ENCODE results near the gene MRPL3.

Gene MRPL3

DNA sequence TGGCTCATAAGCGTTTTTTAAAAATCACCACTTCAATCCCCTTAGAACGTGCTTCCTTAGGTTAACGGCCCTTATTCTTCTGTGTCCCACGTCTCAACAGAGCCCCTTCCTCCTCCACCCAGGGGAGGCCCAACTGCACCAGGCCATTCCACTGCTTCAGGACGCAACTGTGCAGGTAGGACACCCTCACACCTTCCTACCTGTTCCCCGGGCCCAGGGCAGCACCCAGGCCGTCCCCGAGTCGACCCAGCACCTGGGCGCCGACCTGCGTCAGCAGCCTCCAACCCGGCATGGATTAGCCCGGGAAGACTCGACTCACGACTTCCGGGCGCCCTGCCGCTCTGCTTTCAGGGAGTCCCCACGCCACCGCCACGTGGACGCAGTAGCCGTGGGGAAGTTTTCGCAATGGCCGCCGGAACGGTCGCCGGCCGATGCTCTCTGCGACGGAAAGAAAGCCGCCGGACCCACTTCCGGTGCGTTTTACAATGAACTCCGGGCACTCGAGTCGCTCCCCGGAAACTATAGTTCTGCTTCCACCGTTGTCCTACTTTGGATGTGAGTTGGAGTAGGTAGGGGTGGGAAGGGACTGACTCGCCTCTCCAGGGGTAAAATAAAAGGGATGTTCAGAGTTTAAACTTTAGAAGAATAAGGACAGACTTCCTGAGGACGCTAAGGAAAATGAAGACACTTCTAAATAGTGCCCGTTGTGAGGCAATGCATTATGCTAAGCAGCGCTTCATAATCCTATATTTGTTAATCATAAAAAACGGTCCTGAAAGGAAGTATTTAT, at the start of gene MRPL3:
Gene MRPL3, minus strand, starts transcription at position 442 of the 790 bp plus-strand sequence. Its CDS starts 150 bp downstream, at position 292.
- peak; percentile 89 for DNase-seq

DNA sequence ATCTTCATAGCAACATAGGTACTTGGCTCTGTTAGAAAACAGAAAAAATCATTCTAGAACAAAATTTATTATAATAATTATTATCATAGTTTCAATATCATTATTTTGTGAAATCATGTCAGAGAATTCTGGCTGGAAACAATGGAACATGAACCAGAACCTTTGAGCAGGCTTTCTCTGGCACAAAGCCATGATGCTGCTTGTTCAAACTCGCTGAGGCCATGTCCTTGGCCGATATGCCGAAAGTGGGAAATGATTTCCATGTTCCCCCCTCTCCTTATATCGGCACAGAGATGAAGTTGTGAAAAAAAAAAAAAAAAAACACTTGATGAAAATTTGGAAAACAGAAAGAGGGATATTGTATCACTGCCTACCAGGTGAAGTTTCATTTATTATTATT, 49.0 kb upstream of the MRPL3 start:
- DNase-seq: no peak

DNA sequence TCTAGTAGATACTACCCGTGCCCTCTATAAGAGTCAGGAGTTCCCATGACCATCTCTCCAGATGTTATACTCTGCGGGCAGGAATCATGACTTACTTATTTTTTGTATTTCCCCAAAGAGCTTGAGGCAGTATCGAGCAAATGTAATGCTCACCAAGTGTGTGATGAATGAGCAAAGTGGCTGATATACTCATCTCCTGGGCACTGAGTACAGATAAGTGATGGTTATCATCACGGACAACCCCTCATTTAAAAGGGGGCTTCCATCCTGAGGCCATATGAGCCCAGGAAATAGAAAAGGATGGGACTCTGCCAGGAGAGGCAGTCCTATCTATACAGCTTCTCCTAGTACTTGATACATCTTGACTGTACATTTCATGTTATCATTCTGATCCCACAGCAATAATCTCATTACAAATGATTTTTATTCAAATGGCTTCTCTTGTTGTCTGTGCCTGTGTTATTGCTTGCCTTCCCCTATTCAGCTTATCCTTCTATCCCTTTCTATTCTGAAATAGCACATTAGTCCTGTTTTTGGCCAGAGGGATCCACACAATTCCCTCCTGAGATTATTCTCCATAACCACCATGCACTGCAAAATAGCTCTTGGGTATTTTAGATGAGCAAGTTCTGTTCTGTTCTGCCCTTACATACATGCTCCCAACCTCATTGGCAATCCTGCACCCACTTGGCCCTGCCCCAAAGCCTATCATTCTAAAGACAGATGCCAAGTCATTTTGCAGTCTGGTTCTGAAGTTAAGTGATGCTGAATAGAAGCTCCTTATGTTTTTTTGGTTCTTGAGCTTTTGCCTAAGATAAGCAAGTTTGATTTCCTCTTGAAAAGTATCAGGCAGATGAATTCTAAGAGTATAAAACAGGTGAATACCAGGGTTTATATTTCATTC, 48.0 kb upstream of the MRPL3 start:
- DNase-seq: no peak

DNA sequence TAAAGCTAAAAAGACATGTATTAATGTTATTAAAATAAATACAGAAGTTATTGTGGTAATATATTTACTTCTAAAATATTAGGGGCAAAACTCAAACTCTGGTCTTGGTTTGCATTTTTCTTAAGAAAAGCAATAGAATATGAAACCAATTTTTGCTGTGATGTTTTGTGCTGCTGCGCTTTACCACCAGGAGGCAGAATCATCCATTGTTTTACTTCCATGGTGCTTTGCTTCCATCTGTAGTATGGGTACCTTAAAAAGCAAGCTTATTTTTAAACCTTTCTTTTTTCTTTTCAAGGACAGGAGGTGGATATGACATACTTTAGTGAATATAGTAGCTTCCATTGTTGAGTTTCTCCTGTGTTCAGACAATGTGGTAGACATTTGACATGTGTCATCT, 46.6 kb upstream of the MRPL3 start:
- DNase-seq: no peak

DNA sequence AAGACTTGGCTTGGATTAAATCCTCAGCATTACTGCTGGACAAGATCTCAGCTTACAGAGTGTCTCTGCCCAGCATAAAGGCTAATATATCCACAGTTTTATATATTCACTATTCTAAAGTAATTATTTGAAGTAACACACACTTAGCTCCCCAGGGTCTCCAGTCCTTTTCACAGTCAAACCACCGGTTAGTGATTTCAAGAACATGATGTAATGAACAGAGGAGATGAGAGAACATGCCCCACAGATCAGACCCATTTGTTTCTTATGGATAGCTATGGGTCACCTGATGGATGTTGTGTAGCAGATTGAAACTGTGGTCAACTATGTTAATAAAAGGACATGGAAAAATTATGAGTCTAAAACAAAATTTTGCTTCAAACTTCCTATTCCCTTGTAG, 44.8 kb upstream of the MRPL3 start:
- no peak for DNase-seq

DNA sequence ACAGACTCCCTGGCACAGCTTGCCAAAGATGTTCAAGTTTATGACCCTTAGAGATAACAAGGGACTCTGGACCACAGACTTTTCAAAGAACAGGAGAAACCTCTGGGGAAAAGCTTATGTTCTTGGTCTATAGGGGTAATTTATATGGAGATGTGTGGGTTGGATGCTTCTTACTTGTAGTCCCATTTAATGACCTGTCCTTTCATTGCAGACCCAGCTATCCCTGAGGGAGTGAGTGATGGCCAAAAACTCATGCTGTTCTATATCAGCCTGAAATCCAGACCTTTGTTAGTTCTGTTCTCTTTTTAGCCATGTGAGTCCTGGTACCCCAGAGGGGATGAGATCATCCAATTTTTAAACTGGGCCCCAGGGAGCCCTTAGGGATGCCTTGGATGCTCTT, 43.7 kb upstream of the MRPL3 start:
- no peak for DNase-seq

DNA sequence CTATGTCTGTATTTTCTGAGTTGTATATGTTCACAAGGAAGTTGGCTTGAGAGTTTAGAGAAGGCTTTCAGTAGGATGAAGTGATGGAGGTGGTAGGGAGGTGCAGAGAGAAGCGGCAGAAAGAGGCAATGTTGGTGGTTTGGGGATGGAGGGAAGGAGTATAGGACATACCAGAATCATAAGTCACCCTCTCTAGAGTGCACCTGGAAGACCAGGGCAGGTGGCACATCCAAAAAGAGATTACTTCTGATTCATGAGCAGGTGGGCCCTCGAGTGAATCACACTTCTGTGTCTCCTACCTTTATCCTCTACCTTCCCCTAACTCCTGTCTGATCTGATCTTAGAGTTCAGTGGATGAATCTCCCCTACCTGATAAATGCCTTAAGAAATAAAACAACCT, 41.8 kb upstream of the MRPL3 start:
- no peak for DNase-seq

DNA sequence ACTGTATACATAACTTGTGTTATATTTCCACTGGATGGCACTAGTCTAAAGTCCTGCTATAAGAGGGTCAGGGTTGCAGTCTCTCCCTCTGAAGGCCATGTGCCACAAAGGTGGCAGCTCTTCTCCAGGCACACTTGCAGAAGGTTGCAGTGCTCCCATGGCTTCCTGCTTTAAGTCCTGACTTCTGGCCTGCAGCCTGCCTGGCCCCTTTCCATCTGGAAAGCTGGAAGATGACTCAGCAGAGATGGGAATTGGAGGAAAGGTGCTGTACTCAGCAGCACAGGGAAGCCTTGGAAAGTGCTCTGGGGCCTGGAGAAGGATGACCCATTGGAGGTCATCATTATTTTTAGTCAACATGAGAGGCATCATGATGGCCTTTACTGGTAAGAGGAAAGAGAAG, 40.9 kb upstream of the MRPL3 start:
- peak; percentile 81 for DNase-seq

DNA sequence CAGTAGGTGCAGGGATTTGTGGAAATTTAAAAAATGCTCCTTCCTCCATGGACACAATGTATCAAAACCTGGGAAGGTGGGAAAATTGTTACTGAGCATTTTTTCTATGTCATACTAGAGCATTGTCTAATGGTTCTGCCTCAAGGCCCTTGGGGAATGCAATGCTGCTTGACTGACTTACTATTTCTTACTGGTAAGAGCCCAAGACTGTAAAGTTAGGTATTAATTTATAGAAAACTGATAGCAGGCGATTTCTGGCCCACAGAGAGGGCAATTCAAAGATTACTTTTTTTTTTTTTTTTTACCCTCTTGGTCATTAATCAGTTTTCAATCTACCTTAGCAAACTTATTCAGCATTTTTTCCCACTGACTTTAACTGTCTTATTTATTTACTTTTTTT, 38.5 kb upstream of the MRPL3 start:
- no peak for DNase-seq

DNA sequence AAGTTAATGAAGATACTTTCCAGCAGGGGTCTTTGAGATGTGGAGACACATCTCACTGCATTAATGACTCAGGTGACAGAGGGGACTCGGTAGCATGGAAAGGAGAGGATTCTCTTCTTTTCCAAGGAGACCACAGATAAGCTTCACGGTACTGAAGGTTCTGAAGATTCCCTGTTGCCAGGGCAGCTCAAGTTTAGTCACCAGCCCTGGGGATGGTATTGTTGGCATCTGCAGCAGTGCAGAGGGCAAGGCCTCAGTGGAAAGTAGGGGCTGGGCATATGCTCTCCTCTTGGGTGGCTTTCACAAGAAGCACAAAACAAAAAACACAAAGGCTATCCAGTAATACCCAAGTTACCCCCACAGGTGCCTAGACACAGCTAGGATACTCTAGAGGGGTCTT, 38.0 kb upstream of the MRPL3 start:
- no peak for DNase-seq

DNA sequence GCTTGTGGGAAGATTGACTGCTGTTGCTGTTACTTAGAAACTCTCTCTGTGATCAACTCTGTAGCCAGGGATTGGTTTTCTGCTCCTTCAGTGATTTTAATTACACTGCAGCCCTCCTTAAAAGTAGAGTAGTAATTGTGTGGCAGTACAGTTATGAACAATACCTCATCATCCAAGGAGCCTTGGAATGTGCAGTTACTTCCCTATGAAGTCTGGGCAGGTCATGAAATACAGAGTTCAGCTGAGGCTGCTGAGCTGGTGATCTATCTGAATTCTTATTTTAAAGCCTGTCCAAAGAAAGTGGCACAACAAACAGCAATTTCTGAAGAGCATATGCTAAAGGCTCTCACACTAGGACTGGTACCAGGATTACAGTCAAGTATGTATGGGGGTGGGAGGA, 37.4 kb upstream of the MRPL3 start:
- no peak for DNase-seq

DNA sequence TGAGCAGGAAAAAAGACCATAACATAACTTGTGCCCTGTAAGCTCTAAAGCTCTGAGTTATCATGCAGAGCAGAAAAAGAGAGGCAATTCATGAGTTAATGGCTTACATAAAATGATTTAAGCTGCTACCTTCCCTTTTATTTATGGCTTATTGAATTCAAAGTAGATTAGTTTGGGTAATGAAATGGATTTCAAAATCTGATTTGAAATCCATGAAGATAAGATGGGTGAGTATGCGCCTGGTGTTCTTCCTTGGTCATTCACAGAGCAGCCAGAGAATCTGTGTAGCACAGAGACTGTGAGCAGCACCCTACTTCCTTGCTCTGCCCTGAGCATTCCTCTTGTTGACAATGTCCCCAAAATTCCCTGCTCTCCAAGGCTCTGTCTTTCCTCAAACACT, 36.2 kb upstream of the MRPL3 start:
- no peak for DNase-seq

DNA sequence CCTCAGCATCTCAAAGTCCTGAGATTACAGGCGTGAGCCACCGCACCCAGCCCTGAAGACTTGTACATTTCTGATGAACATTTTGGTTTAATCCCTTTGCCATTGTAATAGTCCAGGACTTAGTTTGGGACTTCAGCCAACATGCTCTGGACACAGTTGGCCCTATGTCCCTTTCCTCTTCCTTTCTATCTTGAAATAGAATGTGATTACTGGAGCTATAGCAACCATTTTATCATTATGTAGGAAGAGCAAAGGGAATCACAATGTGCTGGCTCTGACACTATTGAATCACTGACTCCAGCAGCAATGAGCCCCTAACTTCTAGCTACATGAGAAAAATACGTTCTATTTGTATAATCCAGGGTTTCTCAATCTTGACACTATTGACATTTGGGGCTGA, 34.8 kb upstream of the MRPL3 start:
- DNase-seq: no peak

DNA sequence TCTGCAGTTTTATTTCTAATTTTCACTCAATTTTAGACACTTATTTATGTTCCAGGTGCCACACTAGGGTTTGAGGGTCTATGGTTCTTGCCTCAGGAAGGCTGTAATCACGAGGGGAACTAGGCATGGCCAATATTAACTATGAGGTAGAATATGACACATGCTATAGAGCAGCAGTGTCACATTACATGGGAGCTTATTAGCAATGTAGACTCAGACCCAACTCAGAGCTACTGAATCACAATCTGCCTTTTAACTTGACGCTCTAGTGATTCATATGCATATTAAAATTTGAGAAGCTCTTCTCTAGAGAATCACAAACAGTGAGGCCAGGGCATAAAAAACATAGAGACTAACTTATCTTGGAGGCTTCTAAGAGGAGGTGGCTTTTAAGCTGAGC, 32.8 kb upstream of the MRPL3 start:
- DNase-seq: peak; percentile 59

DNA sequence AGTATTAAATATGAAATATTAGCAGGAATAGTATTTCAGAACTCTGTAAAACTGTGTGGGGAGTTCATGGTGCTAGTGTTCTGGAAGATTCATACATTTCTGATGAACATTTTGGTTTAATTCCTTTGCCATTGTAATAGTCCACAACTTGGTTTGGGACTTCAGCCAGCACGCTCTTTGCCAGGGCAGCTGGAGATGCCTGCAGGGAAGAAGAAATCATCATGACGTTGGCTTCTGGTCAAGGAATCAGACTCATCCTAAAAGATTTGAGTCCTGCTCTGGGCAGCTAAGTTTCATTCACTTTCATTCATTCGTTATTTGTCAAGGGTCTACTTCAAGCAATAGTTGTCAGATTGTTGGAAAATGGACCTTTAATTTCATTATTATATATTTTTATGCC, 32.4 kb upstream of the MRPL3 start:
- DNase-seq: peak; percentile 69

DNA sequence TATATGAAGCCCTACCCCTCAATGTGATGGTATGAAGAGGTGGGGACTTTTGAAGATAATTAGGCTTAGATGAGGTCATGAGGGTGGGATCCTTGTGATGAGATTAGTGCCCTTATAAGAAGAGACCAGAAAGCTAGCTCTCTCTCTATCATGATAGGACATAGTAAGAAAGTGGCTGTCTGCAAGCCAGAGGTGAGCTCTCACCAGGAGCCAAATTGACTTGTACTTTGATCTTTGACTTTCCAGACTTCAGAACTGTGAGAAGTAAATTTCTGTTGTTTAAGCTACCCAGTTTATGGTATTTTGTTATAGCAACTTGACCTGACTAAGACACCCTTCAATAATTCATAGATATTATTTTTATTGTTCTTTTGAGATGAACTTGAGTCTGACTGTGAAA, 29.9 kb upstream of the MRPL3 start:
- DNase-seq: no peak

DNA sequence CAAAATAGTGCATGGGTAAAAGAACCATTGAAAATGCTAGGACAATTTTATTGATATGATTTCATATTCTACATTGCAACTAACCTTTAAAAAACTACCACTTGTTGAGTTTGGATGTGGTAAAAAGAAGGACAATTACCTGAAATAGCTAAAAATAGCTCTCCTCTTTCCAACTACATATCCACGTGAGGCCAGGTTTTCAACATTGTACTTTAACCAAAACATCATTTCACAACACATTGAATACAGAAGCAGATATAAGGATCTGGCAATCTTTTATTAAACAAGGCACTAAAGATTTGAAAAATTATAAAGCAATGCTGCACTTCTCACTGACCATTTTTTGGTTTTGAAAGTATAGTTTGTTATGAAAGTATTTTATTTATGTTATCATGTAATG, 28.1 kb upstream of the MRPL3 start:
- no peak for DNase-seq

DNA sequence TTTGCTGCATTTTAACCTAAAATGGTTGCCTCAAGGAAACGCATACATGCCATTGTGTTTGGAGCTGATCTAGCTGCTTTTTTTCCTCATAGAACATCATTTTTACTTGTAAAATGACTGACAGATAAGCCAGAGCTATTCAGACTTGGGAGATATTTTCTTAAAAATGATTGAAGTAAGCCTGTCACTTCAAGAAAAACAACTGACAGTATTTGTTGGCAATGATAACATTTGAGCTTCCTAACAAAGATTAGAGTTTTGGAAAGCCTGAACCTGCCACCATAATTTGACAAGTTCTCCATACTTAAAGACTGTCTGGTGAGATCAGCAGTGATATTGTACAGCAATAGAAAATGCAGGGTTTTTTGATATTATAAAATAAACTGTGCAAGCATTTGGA, 27.6 kb upstream of the MRPL3 start:
- no peak for DNase-seq

DNA sequence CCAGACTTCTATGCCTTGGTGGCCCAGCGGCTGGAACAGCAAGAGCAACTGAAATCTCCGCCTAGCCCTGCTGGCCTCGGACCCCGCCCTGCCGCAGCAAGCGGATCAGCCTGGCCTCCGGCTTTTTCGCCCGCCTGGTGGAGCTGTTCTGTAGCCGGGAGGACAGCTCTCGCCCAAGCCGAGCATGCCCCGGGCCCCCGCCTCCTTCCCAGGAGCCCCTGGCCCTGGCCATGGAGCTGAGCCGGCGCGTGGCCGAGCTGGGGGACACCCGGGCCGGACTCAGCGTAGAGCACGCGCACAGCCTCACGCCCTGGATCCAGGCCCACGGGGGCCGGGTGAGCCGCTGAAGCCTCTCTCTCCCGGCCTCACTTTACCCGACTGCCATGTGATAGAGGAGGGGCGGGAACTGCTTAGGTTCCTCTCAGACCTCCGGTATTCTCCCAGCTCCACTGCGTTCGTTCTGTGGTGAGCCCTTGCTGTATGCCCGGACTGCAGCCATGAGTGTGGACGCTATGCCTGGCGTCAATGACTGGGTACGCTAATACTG, 24.1 kb upstream of the MRPL3 start:
- peak; percentile 59 for DNase-seq

DNA sequence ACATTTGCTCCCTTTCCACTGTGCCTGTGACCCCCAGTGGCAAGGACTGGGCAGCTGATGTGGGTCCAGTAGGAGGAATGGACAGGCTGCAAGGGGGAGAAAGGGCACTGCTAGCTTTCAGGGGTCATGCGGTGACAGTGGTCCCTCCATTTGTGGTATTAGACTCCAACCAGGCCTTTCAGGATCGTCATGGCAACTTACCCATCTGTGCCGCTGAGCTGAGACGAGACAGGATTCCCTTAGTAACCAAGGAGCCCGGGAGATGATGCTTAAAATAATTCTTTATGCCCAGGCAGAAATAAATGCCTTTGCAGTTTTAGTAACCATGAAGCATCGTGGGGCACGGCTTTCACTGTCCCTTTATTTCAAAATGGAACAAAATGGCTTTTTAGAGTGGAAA, 15.9 kb upstream of the MRPL3 start:
- no peak for DNase-seq

DNA sequence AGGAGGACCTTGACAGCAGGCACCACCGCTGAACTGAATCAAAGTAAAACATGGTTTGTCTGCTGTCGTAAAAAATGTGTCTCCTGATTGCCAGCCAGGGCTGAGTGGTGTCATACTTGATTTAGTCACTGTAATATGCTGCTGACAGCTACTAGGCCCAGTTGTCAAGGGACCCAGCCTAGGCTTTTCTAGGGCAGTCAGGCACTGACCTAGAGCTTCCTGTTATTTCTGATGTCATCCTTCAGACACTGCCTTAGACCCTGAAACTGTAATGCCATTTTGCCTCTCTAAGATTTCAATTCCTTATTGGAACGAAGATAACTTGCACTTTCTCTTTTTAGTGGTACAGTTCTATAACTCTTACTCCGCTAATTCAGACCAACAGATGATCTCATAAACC, 2.6 kb upstream of the MRPL3 start:
- no peak for DNase-seq

DNA sequence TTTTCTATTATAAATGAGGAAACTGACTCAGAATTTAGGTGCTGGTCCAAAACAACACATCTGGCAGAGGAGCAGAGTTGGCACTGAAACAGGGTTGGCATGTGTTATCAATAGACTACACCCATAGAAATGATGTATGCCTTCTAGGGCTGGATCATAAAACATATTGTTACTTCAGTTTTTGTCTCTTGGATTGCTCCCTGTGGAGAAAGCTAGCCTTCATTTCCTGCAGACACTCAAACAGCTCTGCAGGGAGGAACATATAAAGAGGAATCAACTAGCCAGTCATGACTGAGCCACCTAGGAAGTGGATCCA, 507 bp upstream of the MRPL3 start:
- no peak for DNase-seq

DNA sequence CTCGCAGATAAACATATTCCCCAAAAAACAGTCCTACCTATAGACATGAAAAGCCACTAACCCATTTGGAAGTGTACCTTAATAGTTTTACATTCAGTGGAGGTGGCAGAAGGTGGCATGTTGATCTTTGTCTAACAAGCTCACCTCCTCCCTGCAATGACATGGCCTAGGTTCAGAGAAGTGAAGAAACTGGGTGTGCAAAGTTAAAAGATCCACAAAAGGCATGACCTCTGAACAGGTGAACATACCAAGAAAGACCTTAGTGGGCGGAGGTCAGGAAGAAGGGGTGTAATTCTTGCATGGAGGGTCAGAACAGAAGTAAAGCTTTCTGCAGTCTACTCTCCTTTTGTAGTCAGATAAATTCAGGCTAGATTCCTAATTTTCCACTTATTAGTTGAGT, 822 bp downstream of the MRPL3 start:
- DNase-seq: peak; percentile 1

DNA sequence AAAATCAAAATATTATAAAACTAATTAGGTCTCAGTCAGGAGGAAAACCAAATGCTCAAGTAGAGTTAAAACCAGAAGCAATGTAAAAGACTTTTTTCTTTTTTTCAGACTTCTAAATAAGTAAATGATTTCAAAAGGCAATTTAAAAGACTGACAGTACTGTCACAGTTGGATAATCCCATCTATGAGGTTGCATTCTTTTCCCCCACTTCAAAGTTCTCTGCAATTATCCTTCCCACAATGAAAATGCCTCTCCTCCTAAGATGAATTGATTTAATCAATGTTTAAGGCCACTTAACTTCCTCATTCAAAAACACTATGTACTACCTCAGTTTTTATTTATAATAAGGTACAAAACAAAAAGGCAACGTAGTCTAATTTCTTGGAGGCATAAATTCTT, 8.1 kb downstream of the MRPL3 start:
- DNase-seq: no peak
